ENCODE measurements around the gene SUSD3.

Gene SUSD3

DNA sequence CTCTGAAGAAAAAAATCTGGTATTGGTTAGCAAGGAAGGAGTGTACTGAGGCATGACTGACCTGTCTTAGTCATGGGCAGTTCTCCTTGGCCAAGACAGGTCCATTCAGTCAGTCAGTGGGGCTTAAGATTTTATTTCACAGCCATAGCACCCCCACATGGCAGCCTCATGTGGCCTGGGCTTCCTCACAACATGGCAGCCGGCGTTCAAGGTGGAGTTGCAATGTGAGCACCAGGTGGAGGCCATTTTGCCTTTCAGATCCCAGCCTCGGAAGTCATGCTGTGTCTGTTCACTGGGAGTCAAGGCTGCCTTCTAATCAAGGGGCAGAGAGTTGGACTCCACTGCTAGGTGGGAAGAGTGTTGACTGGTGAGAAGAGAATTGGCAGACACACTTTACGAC is 27.2 kb downstream of the SUSD3 start:
- no peak overlapping the region for H3K4me3 ChIP-seq (ENCODE audit: low read depth, low read length)
- peaks cover 2% of the 10 kb centered on the region for H3K9me3 ChIP-seq (ENCODE audit: severe bottlenecking)
- no peak overlapping the region for H3K27ac ChIP-seq
- H3K36me3 ChIP-seq = no peaks in the 10 kb centered on the region
- DNase-seq = no peak
- no peaks in the 10 kb centered on the region for H3K27me3 ChIP-seq (ENCODE audit: insufficient read depth, low read depth, severe bottlenecking)
- TF ChIP-seq, protein P1, sequence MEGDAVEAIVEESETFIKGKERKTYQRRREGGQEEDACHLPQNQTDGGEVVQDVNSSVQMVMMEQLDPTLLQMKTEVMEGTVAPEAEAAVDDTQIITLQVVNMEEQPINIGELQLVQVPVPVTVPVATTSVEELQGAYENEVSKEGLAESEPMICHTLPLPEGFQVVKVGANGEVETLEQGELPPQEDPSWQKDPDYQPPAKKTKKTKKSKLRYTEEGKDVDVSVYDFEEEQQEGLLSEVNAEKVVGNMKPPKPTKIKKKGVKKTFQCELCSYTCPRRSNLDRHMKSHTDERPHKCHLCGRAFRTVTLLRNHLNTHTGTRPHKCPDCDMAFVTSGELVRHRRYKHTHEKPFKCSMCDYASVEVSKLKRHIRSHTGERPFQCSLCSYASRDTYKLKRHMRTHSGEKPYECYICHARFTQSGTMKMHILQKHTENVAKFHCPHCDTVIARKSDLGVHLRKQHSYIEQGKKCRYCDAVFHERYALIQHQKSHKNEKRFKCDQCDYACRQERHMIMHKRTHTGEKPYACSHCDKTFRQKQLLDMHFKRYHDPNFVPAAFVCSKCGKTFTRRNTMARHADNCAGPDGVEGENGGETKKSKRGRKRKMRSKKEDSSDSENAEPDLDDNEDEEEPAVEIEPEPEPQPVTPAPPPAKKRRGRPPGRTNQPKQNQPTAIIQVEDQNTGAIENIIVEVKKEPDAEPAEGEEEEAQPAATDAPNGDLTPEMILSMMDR (IDR thresholded peaks at IDR 0.05; ENCODE audit: low read depth, low read length) = no peak

DNA sequence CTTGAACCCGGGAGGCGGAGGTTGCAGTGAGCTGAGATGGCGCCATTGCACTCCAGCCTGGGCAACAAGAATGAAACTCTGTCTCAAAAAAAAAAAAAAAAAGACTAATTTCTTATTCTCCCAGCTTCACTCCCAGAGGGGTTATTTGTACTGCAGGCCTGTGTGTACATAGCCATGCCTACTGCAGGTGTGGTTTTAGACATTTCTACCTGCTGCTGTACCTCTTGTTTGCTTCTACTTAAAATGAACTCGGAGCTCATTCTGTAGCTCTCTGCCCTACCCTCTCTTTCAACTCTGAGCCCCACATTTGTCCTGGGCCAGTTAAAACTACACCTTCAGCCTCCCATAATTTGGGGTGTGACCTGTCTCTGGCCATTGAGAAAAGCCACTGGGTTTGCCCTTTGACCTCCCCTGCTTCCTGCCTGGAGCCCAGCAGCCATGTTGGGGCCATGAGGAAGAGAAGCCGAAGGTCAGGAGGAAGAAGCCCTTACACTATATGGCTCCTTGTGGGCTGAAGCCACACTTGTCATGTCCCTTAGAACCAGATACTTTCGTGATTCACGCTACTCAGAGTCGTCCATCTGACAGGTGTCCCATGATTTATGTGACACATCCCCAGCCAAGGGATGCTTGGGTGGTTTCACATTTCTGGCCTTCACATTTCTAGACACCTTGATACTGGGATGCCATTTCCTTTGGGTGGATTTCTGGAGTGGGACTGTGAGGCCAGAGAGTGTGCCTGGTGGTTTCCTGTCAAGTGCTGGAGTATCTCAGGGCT is 28.1 kb downstream of the SUSD3 start:
- H3K27me3 ChIP-seq (ENCODE audit: insufficient read depth, low read depth, severe bottlenecking) = no peaks in the 10 kb centered on the region
- H3K27ac ChIP-seq = no peak overlapping the region
- no peaks in the 10 kb centered on the region for H3K36me3 ChIP-seq
- peaks cover 2% of the 10 kb centered on the region for H3K9me3 ChIP-seq (ENCODE audit: severe bottlenecking)
- DNase-seq = no peak
- TF ChIP-seq, protein P1 (IDR thresholded peaks at IDR 0.05; ENCODE audit: low read depth, low read length) = no peak
- H3K4me3 ChIP-seq (ENCODE audit: low read depth, low read length) = no peak overlapping the region

- Histone ChIP-seq H3K27me3 (ENCODE audit: insufficient read depth, low read depth, severe bottlenecking) (no peaks in the 10 kb centered on the region), H3K9me3 (ENCODE audit: severe bottlenecking) (peaks cover 2% of the 10 kb centered on the region), H3K27ac (no peak overlapping the region), H3K36me3 (no peaks in the 10 kb centered on the region), H3K4me3 (ENCODE audit: low read depth, low read length) (no peak overlapping the region)
- TF ChIP-seq, protein P1 (IDR thresholded peaks at IDR 0.05; ENCODE audit: low read depth, low read length) = no peak
- no peak for DNase-seq
Measured at GRCh38 chr9:93087971-93088655, 29.6 kb downstream of the SUSD3 start.

DNA sequence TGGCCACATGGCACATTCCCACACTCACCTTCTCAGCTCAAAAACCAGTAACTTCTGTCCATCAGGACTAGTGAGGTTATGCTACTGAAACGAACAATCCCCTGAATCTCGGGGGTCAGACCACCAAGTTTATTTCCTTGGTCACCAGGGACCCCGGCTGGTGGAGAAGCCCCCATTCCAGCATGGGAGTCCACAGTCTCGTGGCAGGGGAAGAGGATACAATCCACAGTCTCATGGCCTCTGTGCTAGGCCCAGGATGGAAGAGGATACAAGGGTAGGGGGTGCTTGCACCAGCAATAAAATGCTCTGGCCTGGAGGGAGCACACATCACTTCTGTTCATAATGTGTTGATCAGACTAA is 30.1 kb downstream of the SUSD3 start:
- H3K9me3 ChIP-seq (ENCODE audit: severe bottlenecking) = peaks cover 2% of the 10 kb centered on the region
- H3K27me3 ChIP-seq (ENCODE audit: insufficient read depth, low read depth, severe bottlenecking) = no peaks in the 10 kb centered on the region
- TF ChIP-seq, protein P1 (IDR thresholded peaks at IDR 0.05; ENCODE audit: low read depth, low read length) = no peak
- H3K27ac ChIP-seq = no peak overlapping the region
- no peak for DNase-seq
- H3K36me3 ChIP-seq = no peaks in the 10 kb centered on the region
- H3K4me3 ChIP-seq (ENCODE audit: low read depth, low read length) = no peak overlapping the region

DNA sequence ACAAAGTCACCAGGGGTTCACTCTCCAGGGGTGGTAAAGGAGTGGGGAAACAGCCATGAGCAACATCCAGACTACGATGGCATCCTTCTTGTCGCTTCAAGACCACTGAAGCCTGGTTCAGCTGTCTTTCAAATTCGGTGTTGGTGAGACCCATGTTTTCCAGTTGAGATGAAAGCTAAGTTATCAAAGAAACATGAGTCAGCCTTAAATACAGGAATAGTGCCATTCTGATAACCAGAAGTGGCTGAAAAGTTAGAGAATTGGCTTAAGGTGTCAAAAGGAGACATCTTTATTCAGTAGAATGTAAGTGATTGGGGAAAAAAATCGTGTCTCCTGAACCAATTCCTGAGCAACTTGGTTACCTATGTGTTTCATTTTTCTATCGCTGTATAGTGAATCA is 30.5 kb downstream of the SUSD3 start:
- peaks cover 2% of the 10 kb centered on the region for H3K9me3 ChIP-seq (ENCODE audit: severe bottlenecking)
- no peak overlapping the region for H3K27ac ChIP-seq
- DNase-seq = no peak
- H3K4me3 ChIP-seq (ENCODE audit: low read depth, low read length) = no peak overlapping the region
- no peaks in the 10 kb centered on the region for H3K36me3 ChIP-seq
- H3K27me3 ChIP-seq (ENCODE audit: insufficient read depth, low read depth, severe bottlenecking) = no peaks in the 10 kb centered on the region
- TF ChIP-seq, protein P1 (IDR thresholded peaks at IDR 0.05; ENCODE audit: low read depth, low read length) = no peak

All from WERI-Rb-1 (cell line).